NCI-H510A treated with DMSO at 0.1 percent for 48 hours (cell line): ENCODE results near the gene SLC35F3.

Source experiments
- DNase-seq: peaks from one replicate; lab custom pipeline; 2025; lab: John Stamatoyannopoulos, UW

Gene SLC35F3

DNA sequence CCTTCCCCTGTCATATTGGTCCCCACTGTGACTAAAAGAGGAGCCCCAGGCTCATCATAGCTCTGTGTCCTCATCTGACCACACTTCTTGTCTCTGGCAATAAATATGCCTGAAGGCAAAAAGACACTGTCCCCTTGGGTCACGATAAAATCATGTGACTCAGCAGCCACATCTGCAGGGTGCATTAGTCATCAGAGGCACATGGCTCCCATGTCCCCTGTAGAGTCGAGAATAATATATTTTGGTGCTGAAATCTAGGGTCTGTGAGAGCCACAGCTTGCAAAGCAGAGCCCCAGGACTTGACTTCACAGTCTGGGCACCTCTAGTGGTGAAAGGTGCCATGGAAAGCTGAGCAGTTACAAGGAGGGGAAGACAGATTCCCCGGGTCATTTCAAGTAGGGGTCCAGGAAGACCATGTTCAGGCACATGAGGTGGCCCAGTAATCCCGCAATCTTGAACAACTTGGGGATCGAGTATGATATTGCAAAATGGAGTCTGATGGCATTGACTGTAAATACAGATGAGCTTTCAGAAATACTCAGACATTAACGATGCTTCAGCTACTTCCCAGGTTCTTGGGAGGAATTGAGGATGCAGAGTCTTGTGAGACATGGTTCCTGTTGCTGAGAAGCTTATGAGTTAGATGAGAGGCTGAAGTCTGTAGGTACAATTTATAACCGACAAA, 68.6 kb downstream of the SLC35F3 start:
- no peak for DNase-seq

DNA sequence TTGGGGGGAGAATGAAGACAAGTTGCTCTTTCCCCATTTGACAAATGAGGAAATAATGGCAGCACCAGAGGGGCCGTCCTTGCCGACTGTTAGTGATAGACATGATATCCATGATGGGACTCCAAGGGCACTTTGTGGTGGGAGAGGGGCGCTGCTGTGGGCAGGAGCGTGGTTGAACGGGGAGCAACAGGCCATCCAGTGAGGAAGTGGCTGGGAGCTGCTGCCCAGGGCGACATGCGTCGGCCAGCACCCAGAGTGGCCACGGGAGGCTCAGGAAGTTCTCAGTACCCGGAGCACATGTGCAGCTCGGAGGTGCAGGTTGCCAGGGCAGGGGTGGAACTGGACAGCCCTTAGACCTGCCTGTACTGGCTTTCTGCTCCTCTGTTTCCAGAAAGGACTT, 71.0 kb downstream of the SLC35F3 start:
- no peak for DNase-seq

DNA sequence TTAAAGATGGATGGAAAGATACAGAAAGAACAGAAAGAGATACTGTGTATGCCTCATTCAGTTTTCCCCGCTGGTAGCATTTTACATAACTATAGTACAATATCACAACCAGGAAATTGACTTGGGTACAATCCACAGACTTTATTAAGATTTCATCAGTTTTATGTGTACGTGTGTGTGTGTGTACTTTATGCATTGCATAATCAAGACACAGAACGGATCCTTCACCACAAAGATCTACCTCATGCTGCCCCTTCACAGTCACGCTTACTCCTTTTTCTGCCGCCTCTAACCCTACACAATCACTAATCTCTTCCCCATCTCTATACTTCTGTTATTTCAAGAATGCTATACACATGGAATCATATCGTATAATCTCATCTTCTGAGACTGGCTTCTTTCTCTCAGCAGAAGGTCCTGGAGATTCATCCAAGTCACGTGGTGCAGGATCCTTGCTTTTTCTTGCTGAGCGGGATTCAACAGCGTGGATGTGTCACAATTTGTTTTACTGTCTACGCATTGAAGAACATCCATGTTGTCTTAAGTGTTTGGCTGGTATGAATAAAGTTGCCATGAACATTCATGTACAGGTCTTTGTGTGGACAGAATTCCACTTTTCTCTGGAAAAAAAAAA, 76.7 kb downstream of the SLC35F3 start:
- DNase-seq = no peak

DNA sequence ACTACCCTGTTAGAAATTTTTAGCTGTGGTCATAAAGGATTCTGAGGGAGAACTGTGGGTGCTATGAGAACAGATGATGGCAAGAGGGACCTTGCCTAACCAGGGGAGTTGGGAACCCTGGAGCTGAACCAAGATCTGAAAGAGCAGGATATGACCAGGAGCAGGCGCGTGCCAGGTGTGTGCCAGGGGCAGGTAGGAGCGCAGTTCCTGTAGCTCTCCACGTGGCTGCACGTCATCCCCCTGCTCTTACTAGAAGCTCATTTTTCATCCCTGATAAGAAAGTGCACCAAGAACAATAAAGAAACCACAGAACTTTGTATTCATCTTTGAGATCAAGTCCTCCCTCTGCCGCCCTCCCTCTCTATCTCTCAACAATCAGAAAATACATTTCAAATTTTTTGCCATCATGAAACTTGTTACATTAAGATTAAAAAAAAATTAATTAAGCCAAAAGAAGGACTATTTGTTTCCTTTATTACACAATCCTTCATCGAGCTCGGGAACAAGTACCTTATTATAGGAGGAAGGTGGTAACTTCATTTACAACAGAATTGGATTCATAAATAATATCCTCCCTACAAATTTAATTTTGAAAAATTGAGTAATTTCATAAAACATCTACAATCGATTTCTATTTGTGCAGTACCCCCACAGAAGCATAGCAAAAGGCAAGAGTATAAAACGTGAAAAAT, 78.5 kb downstream of the SLC35F3 start:
- DNase-seq = no peak

DNA sequence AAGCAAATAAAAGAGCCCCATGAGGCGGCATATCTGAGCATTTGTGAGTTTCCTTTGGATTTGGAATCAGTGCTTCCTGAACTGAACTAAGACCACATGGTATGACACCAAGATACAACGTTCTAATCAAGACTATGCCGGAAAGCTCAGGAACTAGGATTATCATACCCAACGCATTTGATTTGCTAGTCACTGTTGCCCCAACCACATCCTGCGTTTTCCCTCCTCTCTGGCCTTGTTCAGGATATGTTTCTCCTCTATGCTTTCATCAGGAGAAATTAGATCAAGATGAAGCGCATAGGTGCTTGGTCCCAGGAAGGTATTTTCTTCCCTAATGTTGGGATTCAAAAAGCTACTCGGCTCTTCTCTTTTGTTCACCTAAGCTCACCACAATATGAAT, 79.3 kb downstream of the SLC35F3 start:
- no peak for DNase-seq

DNA sequence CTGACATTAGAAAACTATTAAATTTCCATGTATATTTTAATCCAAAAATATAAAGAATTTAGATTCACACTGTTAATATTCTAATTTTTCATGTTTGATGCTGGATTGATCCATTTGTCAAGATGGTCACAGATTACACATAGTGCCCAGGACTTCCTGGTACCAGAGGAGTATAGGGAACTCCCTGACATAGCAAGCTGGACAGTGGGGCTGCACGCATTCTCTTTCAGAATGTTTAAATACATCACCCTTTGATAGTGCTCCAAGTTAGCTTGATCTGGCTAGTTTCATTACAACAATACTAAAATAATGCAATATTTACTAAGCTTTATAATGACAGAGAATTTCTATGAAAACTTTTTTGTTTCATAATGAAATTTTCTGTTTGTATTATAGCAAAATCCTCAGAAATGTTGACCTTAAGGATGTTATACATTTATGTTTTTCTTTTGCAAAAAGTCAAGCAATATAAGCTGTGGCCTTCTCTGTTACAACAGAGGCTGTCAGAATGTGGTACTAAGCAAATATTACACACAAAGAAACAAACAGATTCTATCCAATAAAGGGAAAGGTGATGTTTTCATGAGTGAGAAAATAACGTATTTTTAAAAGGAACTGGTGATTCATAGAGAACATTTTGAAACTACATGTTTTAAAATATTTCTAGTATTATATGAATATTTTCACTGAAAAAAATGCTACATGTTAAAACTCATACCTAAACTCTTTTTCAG, 84.7 kb downstream of the SLC35F3 start:
- no peak for DNase-seq

DNA sequence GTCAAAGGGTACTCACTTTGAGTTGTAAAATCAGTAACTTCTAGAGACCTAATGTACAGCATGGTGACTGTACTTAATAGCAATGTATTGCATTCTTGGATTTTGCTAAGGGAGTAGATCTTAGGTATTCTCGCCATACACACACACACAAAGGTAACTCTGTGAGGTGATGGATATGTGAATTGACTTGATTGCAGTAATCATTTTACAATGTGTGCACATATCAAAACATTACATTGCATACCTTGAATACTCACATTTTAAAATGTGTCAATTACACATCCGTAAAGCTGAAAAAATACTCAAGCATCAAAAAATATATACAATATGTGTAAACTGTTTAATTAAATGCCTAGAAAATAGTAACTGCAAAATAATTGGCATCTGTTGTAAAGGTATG, 86.0 kb downstream of the SLC35F3 start:
- DNase-seq = no peak

DNA sequence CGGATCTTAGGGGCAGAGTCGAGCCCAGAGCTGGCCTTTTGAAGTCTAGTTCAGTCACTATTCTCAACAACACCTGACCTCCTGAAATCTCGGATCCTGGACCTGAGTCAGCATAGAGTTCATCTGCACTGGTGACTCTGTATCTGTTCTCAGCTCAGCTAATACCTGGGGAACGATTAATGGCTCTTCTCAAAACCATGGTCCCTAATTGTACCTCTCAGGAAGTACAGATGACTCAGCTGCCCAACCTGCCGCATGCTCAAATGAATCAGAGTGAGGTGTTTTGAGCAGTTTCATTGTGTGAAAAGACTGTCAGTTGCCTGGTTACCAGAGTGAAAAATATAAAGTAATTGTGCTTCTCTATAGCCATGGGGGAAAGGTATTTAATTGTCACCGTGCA, 89.2 kb downstream of the SLC35F3 start:
- DNase-seq = no peak

DNA sequence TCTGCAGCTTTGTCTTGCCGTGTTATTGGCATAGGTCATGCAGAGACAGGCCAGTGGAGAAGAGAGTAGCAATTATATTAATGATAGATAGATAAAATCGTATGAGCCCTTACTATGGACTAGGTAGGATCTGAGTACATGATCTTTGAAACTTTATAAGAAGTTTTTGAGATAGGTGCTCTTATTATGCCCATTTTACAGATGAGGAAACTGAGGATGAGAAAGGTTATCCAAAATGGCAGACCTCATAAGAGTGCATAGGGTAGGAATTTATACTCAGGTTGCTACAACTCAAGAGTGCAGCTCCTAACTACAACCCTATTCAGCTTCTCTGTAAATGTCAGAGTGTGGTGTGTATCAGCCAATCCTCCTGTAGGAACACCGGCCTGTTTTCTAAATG, 89.6 kb downstream of the SLC35F3 start:
- no peak for DNase-seq

DNA sequence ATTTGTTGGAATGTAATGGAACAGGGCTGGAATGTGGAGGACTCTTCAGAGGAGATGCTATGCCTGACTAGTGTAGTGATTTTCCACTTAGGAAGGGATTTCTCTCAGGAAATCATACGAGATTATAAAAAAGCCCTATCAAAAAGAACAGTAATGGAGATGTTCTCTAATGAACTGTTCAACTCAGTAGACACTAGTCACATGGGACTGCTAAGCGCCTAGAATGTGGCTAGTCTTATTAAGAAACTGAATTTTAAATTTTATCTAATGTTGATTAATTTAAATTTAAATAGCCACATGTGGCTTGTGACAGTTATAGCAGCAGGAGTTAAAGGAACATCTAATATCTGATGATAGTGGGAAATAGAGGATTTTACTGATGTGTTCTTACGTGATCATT, 94.0 kb downstream of the SLC35F3 start:
- no peak for DNase-seq

DNA sequence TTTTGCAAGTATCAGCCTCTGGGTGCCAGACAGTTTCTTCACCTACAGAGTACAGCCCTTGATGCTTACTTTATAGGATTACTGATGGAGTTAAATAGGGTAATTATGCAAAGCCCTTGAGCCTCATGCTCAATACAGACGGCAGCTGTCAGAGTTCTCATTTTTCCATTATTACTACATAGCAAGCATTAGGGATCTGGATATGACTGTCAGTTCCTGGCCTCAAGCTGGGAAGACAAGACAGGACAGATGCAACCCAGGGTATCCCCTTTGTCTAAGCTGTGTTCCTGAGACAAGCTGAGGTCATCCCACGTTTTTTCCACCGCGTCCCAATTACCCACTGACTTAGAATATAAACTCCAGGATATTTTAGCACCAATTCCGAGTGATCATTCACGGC, 94.4 kb downstream of the SLC35F3 start:
- DNase-seq = no peak

DNA sequence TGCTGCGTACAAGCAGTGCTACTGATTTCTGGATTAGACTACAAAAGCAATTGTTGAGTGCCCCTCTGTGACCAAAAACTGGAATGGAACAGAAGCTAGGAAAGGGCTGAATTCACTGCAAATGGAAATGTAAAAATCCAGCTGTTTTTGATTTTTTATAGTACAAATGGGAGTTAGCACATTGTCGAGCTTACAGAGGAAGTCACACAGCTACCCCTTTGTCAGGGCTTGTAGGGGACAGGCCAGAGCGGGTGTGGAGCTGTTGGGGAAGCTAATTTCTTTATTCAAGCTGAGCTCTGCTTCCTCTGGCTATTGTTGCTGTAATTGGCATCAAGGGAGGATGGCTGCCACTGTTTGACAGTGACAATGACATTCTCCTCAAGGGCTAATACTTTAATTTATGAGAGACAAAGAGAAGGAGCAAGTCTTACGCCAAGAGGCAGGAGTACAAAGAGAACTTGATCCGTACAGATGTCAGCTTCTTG, 96.1 kb downstream of the SLC35F3 start:
- no peak for DNase-seq

DNA sequence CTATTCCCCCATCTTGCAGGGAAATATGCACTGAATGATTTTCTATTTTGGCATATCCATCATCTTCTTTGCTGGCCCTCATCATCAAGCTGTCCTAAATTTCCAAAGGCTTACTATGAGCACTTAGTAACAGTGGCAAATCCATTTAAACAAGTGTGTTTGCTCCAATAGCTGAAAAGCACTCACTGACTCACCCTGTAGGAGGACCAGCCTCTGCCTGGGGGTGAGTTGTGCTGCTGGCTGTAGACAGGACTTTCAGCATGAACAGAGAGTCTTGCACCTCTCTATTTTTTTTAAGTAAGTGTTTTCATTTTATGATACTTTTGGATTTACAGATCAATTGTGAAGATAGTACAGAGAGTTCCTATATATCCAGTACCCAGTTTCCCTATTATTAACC, 97.3 kb downstream of the SLC35F3 start:
- no peak for DNase-seq

DNA sequence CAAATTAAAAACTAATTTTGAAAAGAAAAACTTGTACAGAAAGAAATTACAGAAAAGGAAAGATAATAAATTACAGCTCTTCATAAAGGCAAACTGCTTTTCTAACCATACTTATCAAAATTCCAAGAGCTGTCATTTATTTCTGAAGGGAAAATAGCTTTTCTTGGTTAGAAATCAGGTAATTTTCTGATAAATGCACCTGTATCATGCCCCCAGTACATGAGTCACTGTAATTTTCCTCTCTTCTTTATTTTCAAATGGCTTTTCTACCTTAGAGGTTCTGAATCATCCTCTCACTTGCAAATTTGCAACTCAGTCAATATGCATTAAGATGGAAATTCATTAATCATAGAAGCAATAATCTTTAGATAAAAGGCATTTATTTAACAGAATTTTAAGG, 100.1 kb downstream of the SLC35F3 start:
- no peak for DNase-seq

DNA sequence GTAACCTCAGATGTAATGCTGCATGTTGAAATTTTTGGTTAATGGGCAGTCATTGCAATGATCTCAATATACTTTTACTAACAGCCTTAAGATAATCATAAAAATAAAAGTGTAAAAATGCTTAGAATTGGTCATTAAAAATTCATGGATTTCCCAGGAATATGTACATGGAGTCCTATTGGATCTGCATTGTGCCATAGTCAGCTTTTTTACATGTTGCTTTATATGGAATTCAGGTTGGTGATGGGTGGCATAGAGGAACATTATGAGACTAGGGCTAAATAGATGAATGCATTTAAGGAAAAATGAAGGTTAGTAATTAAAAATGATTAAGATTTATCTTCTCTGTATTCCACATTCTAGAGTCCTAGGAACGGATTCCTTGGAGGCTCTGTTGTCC, 103.2 kb downstream of the SLC35F3 start:
- DNase-seq = no peak

DNA sequence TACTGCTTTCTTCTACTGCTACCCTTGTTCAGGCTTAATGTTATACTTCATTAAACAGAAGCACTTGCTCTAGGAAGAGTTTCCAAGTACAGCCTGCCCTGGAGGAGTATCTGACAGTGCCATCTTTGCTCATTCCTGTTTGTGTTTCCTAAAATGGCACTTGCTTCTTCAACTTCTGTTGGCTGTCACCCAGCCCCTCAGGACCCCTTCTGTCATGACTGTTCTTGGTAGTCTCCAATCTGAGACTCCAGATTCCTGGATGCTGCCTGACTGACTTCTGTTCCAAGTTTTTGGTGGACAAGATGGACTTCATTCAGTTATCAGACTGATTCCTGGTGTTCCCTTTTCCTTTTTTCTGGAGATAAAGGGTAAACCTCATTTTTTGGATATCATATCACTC, 104.1 kb downstream of the SLC35F3 start:
- DNase-seq = no peak

DNA sequence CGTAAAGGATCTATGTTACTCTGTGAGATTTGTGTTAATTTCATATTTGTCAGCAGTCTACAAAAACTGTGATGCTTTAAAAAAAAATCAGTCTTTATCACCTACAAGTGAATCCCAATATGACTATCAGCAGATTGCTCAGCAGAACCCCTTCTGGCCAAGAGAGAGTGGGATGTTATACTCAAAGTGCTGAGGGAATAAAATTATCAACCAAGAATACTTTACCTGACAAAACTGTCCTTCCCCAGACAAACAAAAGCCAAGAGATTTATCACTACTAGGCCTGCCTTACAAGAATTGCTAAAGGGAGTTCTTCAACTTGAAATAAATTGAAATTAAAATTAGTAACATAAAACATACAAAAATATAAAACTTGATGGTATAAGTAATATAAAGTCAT, 105.2 kb downstream of the SLC35F3 start:
- no peak for DNase-seq

DNA sequence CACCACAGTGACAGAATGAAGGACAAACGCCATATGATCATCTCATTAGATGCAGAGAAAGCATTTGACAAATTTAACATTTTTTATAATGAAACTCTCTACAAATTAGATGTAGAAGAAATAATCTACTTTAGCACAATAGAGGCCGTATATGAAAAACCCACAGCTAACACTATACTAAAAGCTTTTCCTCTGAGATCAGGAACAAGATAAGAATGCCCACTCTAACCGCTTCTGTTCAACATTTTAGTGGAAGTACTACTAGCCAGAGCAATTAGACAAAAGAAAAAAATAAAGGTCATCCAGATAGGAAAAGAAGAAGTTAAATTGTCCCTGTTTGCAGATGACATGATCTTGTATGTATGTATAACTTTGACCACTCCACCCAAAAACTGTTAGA, 109.7 kb downstream of the SLC35F3 start:
- no peak for DNase-seq

DNA sequence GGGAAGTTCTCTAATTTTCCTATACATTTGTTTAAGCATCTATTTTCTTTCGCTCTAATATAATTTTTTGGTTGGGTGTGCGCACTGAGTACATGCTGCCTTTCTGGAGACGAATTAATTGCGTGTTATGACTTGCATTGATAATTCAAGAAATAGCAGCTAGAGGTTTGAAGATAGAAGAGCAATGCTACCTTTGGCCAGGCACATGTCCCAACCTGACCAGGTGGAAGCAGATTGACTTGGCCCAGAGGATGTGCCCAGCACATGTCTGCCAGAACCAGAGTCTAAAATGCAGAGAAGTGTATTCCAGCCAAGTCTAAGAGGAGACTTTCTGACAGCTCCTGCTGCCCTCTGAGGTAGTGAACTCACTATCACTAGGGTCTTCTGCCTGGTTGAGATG, 114.3 kb downstream of the SLC35F3 start:
- no peak for DNase-seq

DNA sequence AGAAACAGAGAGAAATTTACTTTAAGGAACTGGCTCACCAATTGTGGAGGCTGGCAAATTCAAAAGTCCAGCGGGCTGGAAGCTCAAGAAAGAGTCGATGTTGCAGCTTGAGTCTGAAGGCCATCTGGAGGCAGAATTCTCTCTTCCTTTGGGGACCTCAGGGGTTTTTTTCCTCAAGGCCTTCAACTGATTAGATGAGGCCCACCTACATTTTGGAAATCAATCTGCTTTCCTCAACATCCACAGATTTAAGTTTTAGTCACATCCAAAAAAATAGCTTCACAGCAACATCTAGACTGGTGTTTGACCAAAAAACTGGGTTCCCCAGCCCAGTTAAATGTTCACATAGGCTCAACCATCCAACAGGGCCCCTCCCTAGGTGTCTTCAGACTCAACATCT, 114.9 kb downstream of the SLC35F3 start:
- DNase-seq = no peak

DNA sequence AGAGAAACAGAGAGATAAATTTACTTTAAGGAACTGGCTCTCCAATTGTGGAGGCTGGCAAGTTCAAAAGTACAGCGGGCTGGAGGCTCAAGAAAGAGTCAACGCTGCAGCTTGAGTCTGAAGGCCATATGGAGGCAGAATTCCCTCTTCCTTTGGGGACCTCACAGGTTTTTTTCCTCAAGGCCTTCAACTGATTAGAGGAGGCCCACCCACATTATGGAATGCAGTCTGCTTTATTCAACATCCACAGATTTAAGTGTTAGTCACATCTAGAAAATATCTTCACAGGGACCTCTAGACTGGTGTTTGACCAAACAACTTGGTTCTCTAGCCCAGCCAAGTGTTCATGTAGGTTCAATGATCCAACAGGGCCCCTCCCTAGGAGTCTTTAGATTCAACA, 117.8 kb downstream of the SLC35F3 start:
- no peak for DNase-seq

DNA sequence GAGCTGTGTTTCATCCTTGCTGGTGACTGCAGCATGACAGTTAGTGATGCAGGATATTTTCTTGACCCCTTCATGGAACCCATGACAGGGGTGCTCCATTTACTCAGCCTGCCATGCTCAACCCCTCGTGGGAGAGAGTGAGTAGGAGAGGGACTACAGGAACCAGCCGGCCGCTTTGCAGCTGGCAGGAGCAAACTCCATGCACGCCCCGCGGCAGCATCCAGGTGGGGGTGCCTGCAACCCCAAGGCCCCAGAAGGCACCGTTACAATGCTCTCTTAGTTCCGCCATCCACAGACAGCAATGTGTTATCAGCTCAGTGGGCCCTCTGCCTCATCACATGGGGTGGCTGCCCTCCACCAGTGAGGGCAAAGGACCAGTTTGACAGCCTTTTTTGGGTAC, 135.1 kb downstream of the SLC35F3 start:
- DNase-seq = no peak
